IPS-NIHi7 (cell line): ENCODE results near the gene SETD1A.

Experiments
- DNase-seq: peaks from one replicate; pipeline ENCODE4 v3.0.0; 2012; ENCODE audit warnings: mixed read lengths; ENCODE audit errors: extremely low spot score

The SETD1A gene

GRCh38 chr16:30982548-30983288 is 25.2 kb downstream of the SETD1A start:
- no peak for DNase-seq

- no peak for DNase-seq
Measured at GRCh38 chr16:30983289-30983889, 25.8 kb downstream of the SETD1A start.

GRCh38 chr16:30983898-30984610 is 26.5 kb downstream of the SETD1A start:
- no peak for DNase-seq

GRCh38 chr16:30984669-30985400 is 27.3 kb downstream of the SETD1A start, which contains the start of gene HSD3B7:
Gene HSD3B7, plus strand, starts transcription at chr16:30985207. Its CDS starts 452 bp downstream, at chr16:30985659.
- DNase-seq: peak; percentile 97

- DNase-seq: peak; percentile 78
Measured at GRCh38 chr16:30985401-30986128, 28.0 kb downstream of the SETD1A start.

- no peak for DNase-seq
Measured at GRCh38 chr16:30986129-30986991, 28.8 kb downstream of the SETD1A start.

- DNase-seq: no peak
Measured at GRCh38 chr16:30987581-30988190, 30.1 kb downstream of the SETD1A start.

GRCh38 chr16:30989469-30990047 is 32.0 kb downstream of the SETD1A start:
- no peak for DNase-seq

GRCh38 chr16:30990105-30990504 is 32.6 kb downstream of the SETD1A start:
- no peak for DNase-seq

GRCh38 chr16:30991052-30991451 is 33.5 kb downstream of the SETD1A start:
- no peak for DNase-seq

GRCh38 chr16:30992276-30992780 is 34.8 kb downstream of the SETD1A start:
- DNase-seq: no peak

- no peak for DNase-seq
Measured at GRCh38 chr16:30992931-30993816, 35.6 kb downstream of the SETD1A start.

GRCh38 chr16:30995927-30996323 is 38.4 kb downstream of the SETD1A start:
- DNase-seq: no peak

GRCh38 chr16:30996324-30996984 is 38.9 kb downstream of the SETD1A start:
- no peak for DNase-seq

- DNase-seq: peak; percentile 98
Measured at GRCh38 chr16:30996985-30997724, 39.6 kb downstream of the SETD1A start.

GRCh38 chr16:30997725-30998711 is 40.5 kb downstream of the SETD1A start:
- DNase-seq: peak; percentile 34
